Peyer's patch (tissue), 4 donors: ENCODE results near the gene RCBTB2.

Source experiments
- POLR2A ChIP-seq, 2 donors: fragments of 450-650 bp; IDR thresholded peaks; one replicate each; pipeline ENCODE4 v1.5.1; 2017; ENCODE audit warnings: antibody characterized with exemption in 2 of 2, mild to moderate bottlenecking in 2 of 2, moderate library complexity in 2 of 2
- TF ChIP-seq, protein P1 (sequence below), 6 experiments: fragments of 450-650 bp in 4 of 6; fragments of 200-600 bp in 2 of 6; sonication (generic) in 1 of 6; IDR thresholded peaks; one replicate each; pipeline ENCODE4 v1.5.1; 2017 to 2019; ENCODE audit warnings: antibody characterized with exemption in 6 of 6, mild to moderate bottlenecking in 3 of 6, moderate library complexity in 1 of 6

DNA sequence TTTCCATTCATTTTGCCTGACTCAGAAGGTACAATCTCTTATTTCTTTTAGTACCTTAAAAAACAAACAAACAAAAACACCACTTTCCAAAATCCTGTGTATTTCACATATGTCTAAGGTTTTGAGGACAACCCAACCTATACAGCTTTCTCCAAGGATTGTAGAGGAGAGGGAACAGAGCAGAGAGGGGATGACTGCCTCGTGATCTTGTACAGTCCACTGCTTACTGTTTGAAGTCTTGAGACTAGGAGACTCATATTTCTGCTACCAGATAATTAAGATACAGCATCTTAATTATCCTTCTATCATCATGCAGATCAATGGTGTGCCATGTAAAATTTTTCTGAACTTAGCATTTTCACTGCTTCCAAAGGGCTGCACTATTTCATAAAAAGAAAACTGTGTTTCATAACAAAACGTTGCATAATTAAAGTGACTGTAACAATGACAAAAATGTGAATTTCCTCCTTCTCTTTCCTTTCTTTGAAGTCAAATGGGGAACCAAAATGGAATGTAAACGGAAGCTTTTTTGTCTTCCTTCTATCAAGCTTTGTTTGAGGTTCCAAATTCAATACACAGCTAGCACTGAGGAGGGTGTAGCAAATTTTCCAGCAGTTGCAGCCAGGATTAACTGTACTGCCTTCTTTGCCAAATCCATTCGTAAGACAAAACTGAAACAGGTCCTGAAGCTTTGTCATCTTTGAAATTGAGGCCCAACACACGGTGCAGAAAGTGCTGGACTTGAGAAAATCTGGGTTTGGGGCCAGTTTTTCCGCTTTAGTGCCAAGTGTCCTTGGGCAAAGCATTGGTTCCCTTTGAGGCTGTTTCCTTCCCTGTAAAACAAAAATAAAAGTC, 34.9 kb upstream of the RCBTB2 start:
- TF ChIP-seq, protein P1, sequence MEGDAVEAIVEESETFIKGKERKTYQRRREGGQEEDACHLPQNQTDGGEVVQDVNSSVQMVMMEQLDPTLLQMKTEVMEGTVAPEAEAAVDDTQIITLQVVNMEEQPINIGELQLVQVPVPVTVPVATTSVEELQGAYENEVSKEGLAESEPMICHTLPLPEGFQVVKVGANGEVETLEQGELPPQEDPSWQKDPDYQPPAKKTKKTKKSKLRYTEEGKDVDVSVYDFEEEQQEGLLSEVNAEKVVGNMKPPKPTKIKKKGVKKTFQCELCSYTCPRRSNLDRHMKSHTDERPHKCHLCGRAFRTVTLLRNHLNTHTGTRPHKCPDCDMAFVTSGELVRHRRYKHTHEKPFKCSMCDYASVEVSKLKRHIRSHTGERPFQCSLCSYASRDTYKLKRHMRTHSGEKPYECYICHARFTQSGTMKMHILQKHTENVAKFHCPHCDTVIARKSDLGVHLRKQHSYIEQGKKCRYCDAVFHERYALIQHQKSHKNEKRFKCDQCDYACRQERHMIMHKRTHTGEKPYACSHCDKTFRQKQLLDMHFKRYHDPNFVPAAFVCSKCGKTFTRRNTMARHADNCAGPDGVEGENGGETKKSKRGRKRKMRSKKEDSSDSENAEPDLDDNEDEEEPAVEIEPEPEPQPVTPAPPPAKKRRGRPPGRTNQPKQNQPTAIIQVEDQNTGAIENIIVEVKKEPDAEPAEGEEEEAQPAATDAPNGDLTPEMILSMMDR (IDR thresholded peaks at IDR 0.05), result no peak
- no peak for TF ChIP-seq POLR2A (IDR thresholded peaks at IDR 0.05)
